Activated naive CD4-positive, alpha-beta T cell treated with anti-CD3 and anti-CD28 coated beads for 36 hours (primary cell): ENCODE results near the gene WDFY3. TPM values are rescaled to one million over a fixed set of nuclear protein-coding genes. Genes with fewer than 3 reads are reported as not detected.

ENCODE experiments used
- CTCF ChIA-PET: fragments of 350-600 bp; sonication (Branson Sonifier 250); formaldehyde crosslinking; loops from one replicate; lab custom pipeline; 2021; ENCODE audit warnings: antibody characterized with exemption; lab: Charles Lee
- DNase-seq: peaks from one replicate; pipeline ENCODE4 v3.0.0-alpha.2; 2020
- H3K27ac Mint-ChIP-seq: one replicate; pipeline ENCODE4 v1.8.0; 2021; ENCODE audit warnings: mild to moderate bottlenecking, mixed read lengths
- H3K27me3 Mint-ChIP-seq: one replicate; pipeline ENCODE4 v1.8.0; 2021; ENCODE audit warnings: low read depth, mixed read lengths
- H3K36me3 Mint-ChIP-seq: one replicate; pipeline ENCODE4 v1.8.0; 2021; ENCODE audit warnings: low read depth, mixed read lengths
- H3K4me1 Mint-ChIP-seq: one replicate; pipeline ENCODE4 v1.8.0; 2021; ENCODE audit warnings: low read depth, mixed read lengths
- H3K4me3 Mint-ChIP-seq: one replicate; pipeline ENCODE4 v1.8.0; 2021; ENCODE audit warnings: mild to moderate bottlenecking, moderate library complexity, mixed read lengths
- H3K9me3 Mint-ChIP-seq: one replicate; pipeline ENCODE4 v1.8.0; 2021; ENCODE audit warnings: mixed read lengths
- intact Hi-C: fragments of 100-400 bp; cut with micrococcal nuclease; formaldehyde crosslinking; loops from one replicate; pipeline ENCODE4 v1.15.1; 2023
- total RNA-seq, 2 experiments: library from RNA; stranded (reverse); gene quantifications; one replicate each; pipeline ENCODE4 v1.2.3, GENCODE V29; 2021

Gene WDFY3
- total RNA-seq, 2 experiments from 2014 or later: 1.0 to 1.2 TPM

DNA sequence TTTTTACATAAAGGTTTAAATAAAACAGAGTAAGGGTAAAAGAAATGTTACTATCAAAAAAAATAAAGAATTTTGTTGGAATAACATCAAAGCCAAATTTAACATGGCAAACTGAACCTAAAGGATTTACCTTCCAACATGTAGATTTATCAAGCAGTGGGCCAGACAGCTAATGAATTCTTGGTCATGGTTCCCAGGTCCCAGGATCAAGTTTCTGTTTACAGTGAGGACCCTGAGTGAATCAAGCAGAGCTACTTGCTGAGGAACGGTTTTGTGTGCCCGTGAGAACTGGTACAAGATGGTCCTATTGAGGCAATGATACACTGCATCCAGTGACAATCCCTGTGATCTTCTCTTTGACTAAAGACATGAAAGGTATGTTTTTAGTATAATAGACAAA, 226.4 kb downstream of the WDFY3 start:
- intact Hi-C loops: no loop called here
- H3K4me1 Mint-ChIP-seq: no peaks in the 10 kb centered on the region
- peaks cover 5% of the 10 kb centered on the region for H3K27me3 Mint-ChIP-seq
- H3K4me3 Mint-ChIP-seq: no peak overlapping the region
- H3K27ac Mint-ChIP-seq: no peak overlapping the region
- CTCF ChIA-PET: interaction anchor here (0.6 kb wide), 1 partner anchor 217 kb away, joined by 3 read pairs; no protein-coding TSS in a partner anchor
- H3K36me3 Mint-ChIP-seq: no peaks in the 10 kb centered on the region
- DNase-seq: no peak
- no peaks in the 10 kb centered on the region for H3K9me3 Mint-ChIP-seq

DNA sequence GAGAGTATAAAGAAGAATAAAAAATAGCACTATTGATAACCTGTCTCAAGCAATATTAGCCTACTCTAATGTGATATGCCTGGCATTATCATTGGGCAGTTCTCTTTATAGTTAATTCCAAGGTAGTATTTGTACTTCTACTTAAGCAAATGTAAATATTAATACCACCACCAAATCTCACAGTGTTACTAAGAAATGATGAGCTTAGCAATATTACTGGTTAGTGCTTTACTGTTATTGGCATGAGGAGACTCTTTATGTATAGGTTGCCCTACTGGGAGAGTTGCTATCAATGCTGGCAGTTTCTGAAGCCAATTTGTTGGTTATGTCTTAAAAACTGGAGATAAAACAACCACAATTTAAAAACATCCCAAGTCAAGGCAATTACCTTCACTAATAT, 227.9 kb downstream of the WDFY3 start:
- intact Hi-C loops: no loop called here
- Mint-ChIP-seq H3K27me3 (peaks cover 5% of the 10 kb centered on the region), H3K4me3 (no peak overlapping the region), H3K4me1 (no peaks in the 10 kb centered on the region), H3K9me3 (no peaks in the 10 kb centered on the region), H3K36me3 (no peaks in the 10 kb centered on the region), H3K27ac (no peak overlapping the region)
- no peak for DNase-seq
- CTCF ChIA-PET: no interaction called here

DNA sequence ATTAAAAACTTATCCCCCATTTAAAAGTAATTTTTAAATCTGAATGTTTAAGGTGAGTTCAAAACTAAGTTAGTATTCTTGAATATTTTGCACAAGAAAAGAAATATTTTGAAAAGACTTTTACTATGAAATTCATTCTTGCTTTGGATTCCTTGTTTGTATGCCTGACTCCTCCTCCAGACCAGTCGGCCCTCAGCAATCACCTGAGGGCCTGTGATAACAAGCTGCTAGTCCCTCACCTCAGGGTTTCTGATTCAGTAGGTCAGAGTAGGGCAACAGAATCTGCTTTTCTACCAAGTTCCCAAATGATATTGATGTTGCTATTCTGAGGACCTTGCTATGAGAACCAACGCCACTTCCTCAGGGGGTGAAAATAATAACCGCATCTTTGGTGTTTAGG, 228.8 kb downstream of the WDFY3 start:
- CTCF ChIA-PET: interaction anchor here (0.5 kb wide), 1 partner anchor 29 kb away, joined by 3 read pairs; no protein-coding TSS in a partner anchor
- H3K9me3 Mint-ChIP-seq: no peaks in the 10 kb centered on the region
- H3K4me1 Mint-ChIP-seq: no peaks in the 10 kb centered on the region
- H3K27ac Mint-ChIP-seq: no peak overlapping the region
- intact Hi-C loops: no loop called here
- H3K36me3 Mint-ChIP-seq: no peaks in the 10 kb centered on the region
- peaks cover 9% of the 10 kb centered on the region for H3K27me3 Mint-ChIP-seq
- H3K4me3 Mint-ChIP-seq: no peak overlapping the region
- no peak for DNase-seq

DNA sequence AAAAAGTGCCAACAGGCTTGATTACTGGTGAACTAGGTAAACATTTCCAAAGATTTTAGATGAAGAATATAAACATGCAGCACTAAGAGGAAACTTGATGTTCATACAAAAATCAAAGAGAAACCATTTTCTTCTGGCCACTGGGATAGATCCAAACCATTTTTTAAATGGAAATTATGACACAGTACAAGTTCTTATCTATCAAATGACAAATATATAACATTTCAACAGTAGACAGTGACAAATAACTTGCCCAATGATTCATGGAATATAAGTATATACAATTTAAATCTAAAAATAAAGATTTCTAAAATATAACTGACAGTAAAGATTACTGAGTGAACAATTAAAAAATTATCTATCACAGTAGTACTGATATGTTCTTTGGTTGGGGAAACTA, 232.5 kb downstream of the WDFY3 start:
- no peak overlapping the region for H3K27ac Mint-ChIP-seq
- H3K36me3 Mint-ChIP-seq: no peaks in the 10 kb centered on the region
- CTCF ChIA-PET: no interaction called here
- no peaks in the 10 kb centered on the region for H3K9me3 Mint-ChIP-seq
- no peaks in the 10 kb centered on the region for H3K4me1 Mint-ChIP-seq
- H3K27me3 Mint-ChIP-seq: peaks cover 9% of the 10 kb centered on the region
- no peak for DNase-seq
- H3K4me3 Mint-ChIP-seq: no peak overlapping the region
- intact Hi-C loops: no loop called here

DNA sequence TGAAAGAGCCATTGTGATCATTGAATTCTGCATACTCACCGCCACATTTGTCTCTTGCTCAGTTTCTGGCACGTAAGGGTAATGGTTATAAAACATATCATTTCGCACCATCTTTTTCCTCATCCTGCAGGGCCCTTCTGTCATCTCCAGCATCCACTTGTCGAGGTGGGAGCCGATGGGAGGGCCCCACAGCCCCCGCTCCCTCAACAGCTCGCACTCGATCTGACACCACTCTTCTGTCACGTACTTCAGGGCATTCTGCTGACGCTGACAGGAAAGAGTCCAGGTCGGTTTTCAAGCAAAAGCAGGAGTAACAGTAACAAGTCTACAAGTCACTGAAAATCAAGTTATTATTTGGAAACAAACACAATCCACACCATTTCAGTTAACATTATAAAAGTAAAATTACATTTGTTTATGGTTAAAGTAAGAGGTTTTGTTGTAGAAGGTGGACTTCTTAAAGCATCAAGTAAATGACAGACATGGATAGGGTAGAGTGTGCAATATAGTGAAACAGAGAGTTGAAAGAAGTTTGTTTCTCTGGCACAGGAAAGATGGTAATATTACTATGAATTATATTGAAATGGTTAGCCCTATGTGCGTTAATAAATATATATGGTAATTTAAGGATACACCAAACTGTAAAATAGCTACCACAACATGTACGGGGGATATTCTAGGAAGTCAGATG, 233.0 kb downstream of the WDFY3 start:
- Mint-ChIP-seq H3K9me3 (no peaks in the 10 kb centered on the region), H3K27ac (no peak overlapping the region), H3K27me3 (peaks cover 9% of the 10 kb centered on the region), H3K4me3 (no peak overlapping the region), H3K36me3 (no peaks in the 10 kb centered on the region), H3K4me1 (no peaks in the 10 kb centered on the region)
- intact Hi-C loops: no loop called here
- CTCF ChIA-PET: no interaction called here
- no peak for DNase-seq

DNA sequence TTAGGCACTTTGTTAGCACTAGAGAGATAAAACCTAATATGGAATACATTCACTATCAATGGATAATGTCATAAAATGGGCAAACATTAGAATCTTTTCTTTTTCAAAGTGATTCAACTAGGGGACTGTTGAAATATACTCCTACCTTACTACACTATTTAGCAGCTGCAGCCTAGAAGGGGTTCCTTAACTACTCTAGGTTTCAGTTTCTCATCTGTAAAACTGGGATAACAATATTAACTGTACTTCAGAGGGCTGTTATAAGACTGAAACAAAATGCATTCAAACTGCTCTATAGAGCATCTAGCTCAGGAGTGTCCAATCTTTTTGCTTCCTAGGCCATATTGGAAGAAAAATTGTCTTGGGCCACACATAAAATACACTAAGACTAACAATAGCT, 236.1 kb downstream of the WDFY3 start:
- Mint-ChIP-seq H3K4me1 (peaks cover 2% of the 10 kb centered on the region), H3K9me3 (no peaks in the 10 kb centered on the region), H3K27me3 (peaks cover 4% of the 10 kb centered on the region), H3K36me3 (no peaks in the 10 kb centered on the region), H3K27ac (no peak overlapping the region), H3K4me3 (no peak overlapping the region)
- DNase-seq: no peak
- CTCF ChIA-PET: interaction anchor here (0.7 kb wide), 1 partner anchor 1723 kb away, joined by 3 read pairs; no protein-coding TSS in a partner anchor
- intact Hi-C loops: no loop called here

DNA sequence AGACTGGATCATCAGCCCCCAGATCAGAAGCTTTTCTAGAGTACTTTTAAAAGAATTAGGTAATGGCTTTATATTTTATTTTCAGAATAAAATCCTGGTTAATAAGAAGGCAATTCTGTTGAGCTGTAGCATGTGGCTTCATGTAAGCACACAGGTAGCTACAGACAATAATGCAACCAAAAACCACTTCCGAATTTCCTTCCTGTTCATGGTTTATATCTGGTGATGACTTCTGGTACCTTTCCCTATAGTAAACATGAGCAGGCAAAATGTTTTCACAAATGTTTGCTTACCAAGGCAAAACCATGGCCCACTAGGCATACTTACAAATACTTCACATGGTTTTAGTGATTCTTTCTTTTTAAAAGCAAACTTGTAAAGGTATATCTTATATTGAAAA, 239.0 kb downstream of the WDFY3 start:
- CTCF ChIA-PET: interaction anchor here (1.0 kb wide), 1 partner anchor 99 kb away, joined by 3 read pairs; no protein-coding TSS in a partner anchor
- Mint-ChIP-seq H3K27ac (no peak overlapping the region), H3K4me1 (peaks cover 2% of the 10 kb centered on the region), H3K4me3 (no peak overlapping the region), H3K36me3 (no peaks in the 10 kb centered on the region), H3K27me3 (no peaks in the 10 kb centered on the region), H3K9me3 (no peaks in the 10 kb centered on the region)
- DNase-seq: no peak
- intact Hi-C loops: no loop called here

DNA sequence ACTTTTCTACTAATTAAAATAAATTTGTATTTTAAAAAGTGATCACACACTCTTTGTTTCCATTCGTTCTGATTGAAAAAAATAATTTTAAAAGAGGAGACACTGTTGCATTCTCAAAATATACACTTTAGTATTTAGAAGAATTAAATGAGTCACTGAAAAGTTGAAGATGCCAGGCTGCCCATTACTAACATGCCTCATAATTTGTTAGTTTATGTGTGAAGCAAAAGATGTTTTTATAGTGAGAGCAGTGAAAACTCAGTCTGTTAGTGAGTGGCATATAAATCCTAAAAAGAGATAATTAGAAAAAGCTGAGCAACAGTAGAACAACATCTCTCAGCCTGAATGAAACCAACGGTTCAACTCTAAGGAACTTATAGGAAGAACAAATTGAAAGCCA, 240.1 kb downstream of the WDFY3 start:
- intact Hi-C loops: no loop called here
- CTCF ChIA-PET: no interaction called here
- Mint-ChIP-seq H3K4me3 (no peak overlapping the region), H3K4me1 (peaks cover 2% of the 10 kb centered on the region), H3K9me3 (no peaks in the 10 kb centered on the region), H3K27ac (no peak overlapping the region), H3K27me3 (no peaks in the 10 kb centered on the region), H3K36me3 (no peaks in the 10 kb centered on the region)
- no peak for DNase-seq

DNA sequence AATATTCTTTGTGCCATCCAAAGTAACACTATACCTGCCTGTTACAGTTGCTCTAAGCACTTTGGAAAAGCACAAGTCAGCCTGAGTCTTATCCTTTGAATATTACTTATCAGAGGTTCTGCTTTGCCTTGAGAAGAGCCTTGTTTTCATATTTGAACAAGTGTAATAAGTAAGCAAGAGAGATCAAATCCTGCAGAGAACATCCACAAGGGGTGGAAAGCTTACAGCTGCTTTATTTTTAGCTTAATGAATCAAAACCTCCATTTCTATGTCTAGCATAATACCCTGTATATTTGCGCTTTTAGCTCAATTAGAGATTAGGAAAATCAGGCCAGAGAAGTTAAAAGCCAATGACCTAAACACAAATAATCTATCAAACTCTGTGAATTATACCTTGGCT, 243.8 kb downstream of the WDFY3 start:
- Mint-ChIP-seq H3K4me3 (no peak overlapping the region), H3K9me3 (no peaks in the 10 kb centered on the region), H3K27ac (no peak overlapping the region), H3K36me3 (no peaks in the 10 kb centered on the region), H3K27me3 (no peaks in the 10 kb centered on the region), H3K4me1 (peaks cover 2% of the 10 kb centered on the region)
- intact Hi-C loops: no loop called here
- no peak for DNase-seq
- CTCF ChIA-PET: no interaction called here

DNA sequence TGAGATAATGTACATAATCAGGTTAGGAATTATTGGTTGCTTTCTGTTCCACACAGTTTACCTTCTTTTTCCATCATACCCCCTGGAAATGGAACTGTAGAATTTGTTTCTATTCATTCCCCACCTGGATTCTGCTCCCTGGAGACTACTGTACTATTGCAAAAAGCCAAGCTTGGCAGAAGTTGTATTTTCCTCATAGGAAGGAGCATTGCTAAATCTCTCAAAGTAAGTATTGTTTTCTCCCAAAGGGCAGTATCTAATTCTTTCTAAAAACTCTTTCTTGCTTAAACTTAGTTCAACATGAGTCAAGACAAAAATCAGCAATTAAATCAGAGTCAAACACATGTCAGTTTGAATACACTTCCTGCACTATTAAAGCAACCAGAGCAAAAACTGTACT, 247.4 kb downstream of the WDFY3 start:
- H3K27me3 Mint-ChIP-seq: no peaks in the 10 kb centered on the region
- CTCF ChIA-PET: no interaction called here
- no peak for DNase-seq
- no peak overlapping the region for H3K27ac Mint-ChIP-seq
- H3K9me3 Mint-ChIP-seq: no peaks in the 10 kb centered on the region
- intact Hi-C loops: no loop called here
- no peak overlapping the region for H3K4me3 Mint-ChIP-seq
- no peaks in the 10 kb centered on the region for H3K4me1 Mint-ChIP-seq
- H3K36me3 Mint-ChIP-seq: no peaks in the 10 kb centered on the region

DNA sequence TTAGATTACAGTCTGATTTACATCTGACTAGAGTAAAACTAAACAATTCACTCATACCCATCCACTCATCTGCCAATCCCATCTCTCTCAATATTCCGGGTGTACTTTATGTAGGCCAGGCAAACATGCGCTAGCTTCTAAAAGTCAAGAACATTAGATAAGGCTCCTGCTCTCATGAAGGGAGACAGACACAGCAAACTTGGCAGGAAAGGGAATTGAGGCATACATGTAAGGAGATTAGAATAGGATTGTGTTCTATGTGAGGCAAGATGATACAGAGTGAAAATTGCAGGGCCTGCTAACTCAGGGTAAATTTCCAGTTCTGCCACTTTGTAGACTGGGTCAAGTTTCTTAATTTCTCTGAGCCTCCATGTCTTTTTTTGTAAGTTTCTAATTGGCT, 247.8 kb downstream of the WDFY3 start:
- intact Hi-C loops: no loop called here
- Mint-ChIP-seq H3K9me3 (no peaks in the 10 kb centered on the region), H3K4me1 (no peaks in the 10 kb centered on the region), H3K36me3 (no peaks in the 10 kb centered on the region), H3K27me3 (no peaks in the 10 kb centered on the region), H3K27ac (no peak overlapping the region), H3K4me3 (no peak overlapping the region)
- CTCF ChIA-PET: no interaction called here
- DNase-seq: no peak

DNA sequence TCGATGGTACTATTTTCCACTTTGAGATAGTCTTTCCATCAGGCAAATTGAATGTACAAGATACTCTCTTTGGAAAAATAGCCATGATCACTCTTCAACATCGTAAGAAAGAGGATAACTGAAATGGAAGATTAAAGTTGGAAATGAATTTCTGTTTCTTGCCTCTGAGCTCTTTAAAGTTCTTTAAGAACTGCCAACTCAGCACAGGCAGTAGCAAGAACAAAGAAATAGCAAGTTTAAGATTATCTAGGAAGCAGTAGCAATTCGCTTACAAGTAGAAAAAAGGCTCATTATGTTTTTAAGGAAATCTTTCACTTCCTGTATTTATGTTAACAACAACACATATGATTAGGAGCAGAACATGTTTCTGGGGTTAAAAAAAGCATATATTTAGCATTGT, 255.9 kb downstream of the WDFY3 start:
- H3K4me3 Mint-ChIP-seq: no peak overlapping the region
- intact Hi-C loops: no loop called here

DNA sequence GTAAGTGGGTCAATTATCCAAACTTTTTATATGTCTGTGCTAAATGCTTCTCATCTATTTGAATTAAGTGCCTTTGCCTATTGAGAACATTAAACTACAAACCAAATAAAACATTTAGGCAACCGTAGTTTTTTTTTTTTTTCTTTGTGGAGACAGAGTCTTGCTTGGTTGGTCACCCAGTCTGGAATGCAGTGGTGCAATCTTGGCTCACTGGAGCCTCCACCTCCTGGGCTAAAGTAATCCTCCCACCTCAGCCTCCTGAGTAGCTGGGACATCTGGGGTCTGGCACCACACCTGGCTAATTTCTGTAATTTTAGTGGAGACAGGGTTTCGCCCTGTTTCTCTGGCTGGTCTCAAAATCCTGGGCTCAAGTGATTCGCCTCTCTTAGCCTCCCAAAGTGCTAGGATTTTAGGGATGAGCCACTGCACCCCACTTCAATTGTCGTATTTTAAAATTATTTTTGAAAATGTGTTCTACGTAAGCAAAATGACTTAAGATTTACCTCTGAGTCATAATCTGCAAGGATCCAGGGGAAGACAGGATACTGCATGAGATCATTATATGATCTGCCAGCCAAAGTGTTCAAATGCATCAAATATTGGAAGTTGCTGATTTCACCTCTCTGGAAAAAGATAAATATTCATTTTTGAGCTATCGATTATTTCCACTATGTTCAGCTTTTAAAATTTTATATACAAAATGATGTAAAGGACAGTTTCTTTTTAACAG, 257.9 kb downstream of the WDFY3 start:
- Mint-ChIP-seq H3K4me3 (no peak overlapping the region), H3K27me3 (peaks cover 9% of the 10 kb centered on the region), H3K9me3 (no peaks in the 10 kb centered on the region), H3K36me3 (no peaks in the 10 kb centered on the region), H3K27ac (no peak overlapping the region), H3K4me1 (no peaks in the 10 kb centered on the region)
- intact Hi-C loops: no loop called here
- CTCF ChIA-PET: no interaction called here
- DNase-seq: no peak

More for the DNA sequence above, 255.9 kb downstream of the WDFY3 start:
- Mint-ChIP-seq H3K9me3 (no peaks in the 10 kb centered on the region), H3K27me3 (peaks cover 9% of the 10 kb centered on the region), H3K27ac (no peak overlapping the region), H3K4me1 (no peaks in the 10 kb centered on the region), H3K36me3 (no peaks in the 10 kb centered on the region)
- CTCF ChIA-PET: no interaction called here
- no peak for DNase-seq
